ENCODE measurements around the gene ARFRP1. TPM values are rescaled to one million over a fixed set of nuclear protein-coding genes. Genes with fewer than 3 reads are reported as not detected.

The ARFRP1 gene
- total and polyA plus RNA-seq, 2 of the 13 experiments (the other 11 are each of a cell fraction or from before 2014, with no cell fraction given), result 32.0 to 51.1 TPM

- TF ChIP-seq ZNF678 (CRISPR knock-in tag; IDR thresholded peaks at IDR 0.05) (peak; percentile 98), MEIS2 (CRISPR knock-in tag; IDR thresholded peaks at IDR 0.05) (peak; percentile 99), ADNP (CRISPR knock-in tag; IDR thresholded peaks at IDR 0.05) (no peak), ZNF142 (CRISPR knock-in tag; IDR thresholded peaks at IDR 0.05) (peak; percentile 94), ZNF350 (CRISPR knock-in tag; IDR thresholded peaks at IDR 0.05; ENCODE audit: borderline replicate concordance, low read depth) (peak; percentile 75), AHDC1 (CRISPR knock-in tag; IDR thresholded peaks at IDR 0.05; ENCODE audit: borderline replicate concordance) (peak; percentile 58; the same call in 1 of the 2 replicates), ZBTB42 (CRISPR knock-in tag; IDR thresholded peaks at IDR 0.05) (peak; percentile 87; the same call in 1 of the 2 replicates), PLRG1 (conservative IDR thresholded peaks at IDR 0.05) (no peak), ZNF235 (CRISPR knock-in tag; IDR thresholded peaks at IDR 0.05; ENCODE audit: borderline replicate concordance) (peak; percentile 100), BRD4 (CRISPR knock-in tag; IDR thresholded peaks at IDR 0.05) (no peak; the same call in 1 of the 2 replicates), SNRNP70 (IDR thresholded peaks at IDR 0.05; ENCODE audit: low read depth, low read length) (no peak), GLI4 (CRISPR knock-in tag; IDR thresholded peaks at IDR 0.05; ENCODE audit: borderline replicate concordance) (peak; percentile 95), MIER2 (CRISPR knock-in tag; IDR thresholded peaks at IDR 0.05) (peak; percentile 99)
- TF ChIP-seq, protein P1, sequence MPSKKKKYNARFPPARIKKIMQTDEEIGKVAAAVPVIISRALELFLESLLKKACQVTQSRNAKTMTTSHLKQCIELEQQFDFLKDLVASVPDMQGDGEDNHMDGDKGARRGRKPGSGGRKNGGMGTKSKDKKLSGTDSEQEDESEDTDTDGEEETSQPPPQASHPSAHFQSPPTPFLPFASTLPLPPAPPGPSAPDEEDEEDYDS (CRISPR knock-in tag; IDR thresholded peaks at IDR 0.05), result peak; percentile 78
These were observed 54.5 kb downstream of the ARFRP1 start, which contains the start of gene STMN3 (continued) for GRCh38 chr20:63653041-63653973.
